ENCODE results near the gene TERF2IP.

- TF ChIP-seq CTCF (IDR thresholded peaks at IDR 0.05) = no peak
- TF ChIP-seq POLR2A (IDR thresholded peaks at IDR 0.05) = no peak
Measured at GRCh38 chr16:75667503-75667902, 19.9 kb downstream of the TERF2IP start.
